HG02610 (cell line): ENCODE results near the gene ARHGEF39.
A peak's percentile ranks its signal among the peaks of the same experiment; 100 is the strongest.
"Not testable (repeated sequence)": the region's sequence is repeated elsewhere in the genome, so short reads cannot be mapped to it uniquely, and the experiment has no call there.

ENCODE experiments used
- ATAC-seq: cut with Tn5 transposase; IDR thresholded peaks from one replicate; pipeline ENCODE4 v1.9.1; 2021; ENCODE audit warnings: mild to moderate bottlenecking, moderate library complexity; ENCODE audit not compliant: unreplicated experiment

ARHGEF39 gene

DNA sequence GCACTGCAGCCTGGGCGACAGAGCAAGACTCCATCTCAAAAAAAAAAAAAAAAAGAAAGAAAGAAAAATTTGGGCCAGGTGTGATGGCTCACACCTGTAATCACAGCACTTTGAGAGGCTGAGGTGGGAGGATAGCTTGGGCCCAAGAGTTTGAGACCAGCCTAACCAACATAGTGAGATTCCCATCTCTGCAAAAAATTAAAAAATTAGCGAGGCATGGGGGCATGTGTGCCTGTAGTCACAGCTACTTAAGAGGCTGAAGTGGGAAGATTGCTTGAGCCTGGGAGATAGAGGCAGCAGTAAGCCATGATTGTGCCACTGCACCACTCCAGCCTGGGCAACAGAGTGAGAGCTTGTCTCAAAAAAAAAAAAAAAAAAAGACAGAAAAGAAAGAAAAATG lies 11.4 kb downstream of the ARHGEF39 start:
- no peak for ATAC-seq

DNA sequence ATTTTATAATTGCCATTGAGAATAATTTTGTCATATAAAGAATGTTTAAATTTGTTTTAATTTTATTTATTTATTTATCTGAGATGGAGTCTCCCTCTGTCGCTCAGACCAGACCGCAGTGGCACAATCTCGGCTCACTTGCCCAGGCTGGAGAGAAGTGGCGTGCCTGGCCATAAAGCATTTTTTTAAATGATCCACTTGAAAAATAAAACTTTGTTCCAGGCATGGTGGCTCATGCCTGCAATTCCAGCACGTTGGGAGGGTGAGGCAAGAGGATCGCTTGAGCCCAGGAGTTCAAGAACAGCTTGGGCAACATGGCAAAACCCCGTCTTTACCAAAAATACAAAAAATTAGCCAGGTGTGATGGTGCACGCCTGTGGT lies 12.2 kb downstream of the ARHGEF39 start:
- ATAC-seq, result no peak

DNA sequence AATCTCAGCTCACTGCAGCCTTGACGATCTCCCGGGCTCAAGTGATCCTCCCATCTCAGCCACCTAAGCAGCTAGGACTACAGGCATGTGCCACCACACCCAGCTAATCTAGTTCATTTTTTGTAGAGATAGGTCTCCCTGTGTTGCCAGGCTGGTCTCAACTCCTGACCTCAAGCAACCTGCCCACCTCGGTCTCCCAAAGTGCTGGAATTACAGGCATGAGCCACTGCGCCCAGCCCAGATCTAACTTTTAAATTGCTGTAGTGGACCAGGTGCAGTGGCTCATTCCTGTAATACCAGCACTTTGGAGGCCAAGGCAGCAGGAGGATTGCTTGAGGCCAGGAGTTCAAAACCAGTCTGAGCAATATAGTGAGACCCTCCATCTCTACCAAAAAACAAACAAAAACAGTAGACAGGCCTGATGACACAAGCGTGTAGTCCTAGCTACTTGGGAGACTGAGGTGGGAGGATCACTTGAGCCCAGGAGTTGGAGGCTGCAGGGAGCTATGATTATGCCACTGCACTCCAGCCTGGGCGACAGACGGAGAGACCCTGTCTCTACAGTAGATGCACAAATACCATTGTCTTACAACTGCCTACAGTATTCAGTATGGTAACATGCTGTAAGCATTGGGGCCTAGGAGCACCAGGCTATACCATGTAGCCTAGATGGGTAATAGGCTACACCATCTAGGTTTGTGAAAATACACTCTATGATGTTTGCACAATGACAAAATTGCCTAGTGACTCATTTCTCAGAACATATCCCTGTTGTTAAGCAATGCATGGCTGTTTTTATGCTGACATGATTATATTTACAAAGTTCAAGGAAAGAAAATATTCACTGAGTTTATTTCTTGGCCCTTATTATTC lies 12.8 kb downstream of the ARHGEF39 start:
- no peak for ATAC-seq

DNA sequence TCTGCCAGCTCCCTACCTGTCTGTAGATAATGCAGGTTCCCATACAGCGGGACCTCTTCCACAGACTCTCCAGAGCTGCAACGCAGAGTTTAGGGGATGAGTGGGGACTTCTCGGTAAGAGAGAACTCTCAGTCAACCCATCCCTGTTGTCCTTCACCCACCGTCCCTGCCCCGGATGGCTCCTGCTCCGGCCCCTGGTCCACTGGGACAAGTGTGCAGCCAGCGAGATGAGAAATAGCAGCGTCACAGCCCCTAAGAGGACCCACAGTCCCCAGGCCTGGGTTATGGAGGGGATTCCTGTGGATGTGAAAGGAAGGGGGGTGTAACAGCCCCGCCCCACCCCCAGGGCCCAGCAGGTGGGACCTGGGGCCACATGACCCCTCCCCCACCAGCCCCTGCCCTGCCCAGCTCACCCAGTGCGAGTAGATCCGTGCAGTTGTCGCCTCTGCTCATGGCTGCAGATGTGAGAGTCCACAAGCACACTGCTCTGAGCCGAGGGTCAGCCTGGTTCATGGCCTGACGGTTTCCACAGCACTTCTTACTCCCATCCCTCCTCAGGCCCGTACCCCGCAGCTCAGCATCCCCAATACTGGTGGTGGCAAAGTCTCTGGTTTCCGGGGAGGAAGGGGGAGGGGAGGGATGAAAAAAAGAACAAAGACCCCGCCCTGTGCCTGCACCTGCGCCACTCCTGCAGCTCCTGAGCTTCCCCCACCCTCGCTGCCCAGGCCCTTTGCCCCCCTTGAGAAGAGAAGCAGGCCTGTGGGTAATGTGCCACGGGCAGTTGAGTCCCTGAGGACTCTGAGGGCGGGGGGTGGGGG lies 14.4 kb downstream of the ARHGEF39 start, which contains the start of gene SIT1:
Gene SIT1, minus strand, starts transcription at position 591 of the 818 bp plus-strand sequence. Its CDS starts 78 bp downstream, at position 513.
- no peak for ATAC-seq

DNA sequence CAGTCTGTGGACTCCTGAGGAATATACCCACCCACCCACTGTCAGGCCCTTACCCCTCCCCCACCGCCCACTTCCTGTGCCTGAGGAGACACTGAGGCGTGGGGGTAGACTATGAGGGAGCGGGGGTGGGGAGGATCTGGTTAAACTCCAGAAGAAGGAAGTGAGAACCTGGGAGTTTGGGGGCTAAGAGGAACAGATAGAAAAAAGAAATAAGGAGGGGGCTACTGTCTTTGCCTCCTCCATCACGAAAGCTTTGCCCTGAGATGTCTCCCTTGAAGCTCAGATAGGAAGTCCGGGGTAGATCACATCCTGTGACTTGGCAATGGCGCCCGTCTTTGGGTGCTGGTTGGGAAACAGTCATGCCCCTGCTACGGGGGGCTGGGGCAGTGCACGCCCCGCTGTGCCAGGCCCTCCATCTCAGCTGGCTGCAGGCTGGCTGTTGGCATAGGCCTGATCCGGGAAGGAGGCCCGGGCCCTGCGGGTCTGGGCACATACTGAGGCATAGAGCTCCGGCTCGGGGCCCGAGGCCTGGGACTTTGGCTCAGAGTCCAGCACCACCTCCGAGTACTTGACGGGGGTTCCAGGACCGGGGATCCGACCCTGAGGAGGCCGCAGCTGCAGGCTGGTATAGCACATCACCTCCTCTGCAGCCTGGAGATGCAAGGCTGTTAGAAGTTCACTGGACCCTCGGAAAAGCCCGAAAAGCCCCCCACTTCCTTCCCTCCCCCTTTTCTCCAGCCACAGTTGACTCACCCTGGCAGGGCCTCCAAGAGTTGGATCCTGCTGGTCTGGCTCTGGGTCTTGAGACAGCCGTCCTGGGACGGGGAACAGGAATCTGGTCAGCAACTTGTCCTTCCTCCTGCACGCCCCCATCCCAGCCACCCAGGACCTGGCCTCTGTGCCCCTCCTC lies 15.3 kb downstream of the ARHGEF39 start:
- ATAC-seq, result no peak

DNA sequence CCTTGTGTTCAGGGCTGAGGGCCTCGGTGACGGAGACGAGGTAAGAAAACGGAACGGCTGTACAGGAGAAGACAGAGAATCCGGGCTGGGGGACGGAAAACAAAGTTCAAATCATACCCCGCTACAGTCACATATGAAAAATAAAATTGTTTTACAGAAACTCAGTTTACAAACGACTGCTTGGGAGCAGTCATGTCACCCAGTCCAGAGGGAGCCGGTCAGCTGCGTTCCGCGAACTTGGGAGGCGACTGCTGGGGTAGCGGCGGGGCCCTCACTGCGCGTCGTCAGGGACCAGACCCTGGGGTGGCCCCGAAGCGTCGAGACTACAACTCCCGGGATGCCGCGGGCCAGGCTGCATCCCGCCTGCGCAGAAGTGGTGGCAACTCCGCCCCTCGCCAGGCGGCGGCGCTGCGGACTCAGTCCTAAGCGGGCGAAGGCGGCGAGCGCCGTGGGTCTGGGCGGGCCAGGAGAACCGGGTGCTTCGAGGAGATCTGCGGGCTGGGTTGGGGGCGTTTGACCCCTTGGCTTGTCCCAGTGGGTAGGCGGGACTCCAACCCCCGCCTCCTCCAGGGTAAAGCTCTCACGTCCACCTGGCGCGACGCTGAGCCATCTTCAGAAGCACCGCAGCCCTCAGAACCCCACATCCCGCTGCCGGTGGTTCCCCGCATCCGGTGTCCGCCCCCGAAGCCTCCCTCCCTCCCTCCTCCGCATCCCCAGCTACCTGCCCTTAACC lies 18.3 kb downstream of the ARHGEF39 start:
- ATAC-seq, result peak; percentile 82

DNA sequence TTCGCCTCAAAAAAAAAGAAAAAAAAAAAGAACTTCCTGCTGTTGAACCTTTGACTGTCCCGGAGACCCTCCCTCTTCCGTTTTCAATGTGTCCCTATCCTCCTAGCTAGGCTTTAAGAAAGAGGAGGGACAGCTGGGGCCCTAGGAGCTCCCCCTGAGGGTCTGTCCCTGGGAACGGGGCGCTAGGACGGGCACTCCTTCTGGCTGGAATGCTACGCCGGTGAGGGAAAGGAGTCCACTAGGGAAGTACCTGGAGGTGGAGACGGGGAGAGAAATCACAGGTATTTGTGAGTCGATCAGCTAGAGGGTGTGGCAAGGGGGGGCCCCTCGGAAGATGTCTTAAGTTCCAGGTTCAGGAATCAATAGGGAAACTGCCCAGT lies 18.9 kb downstream of the ARHGEF39 start:
- ATAC-seq, result peak; percentile 10

DNA sequence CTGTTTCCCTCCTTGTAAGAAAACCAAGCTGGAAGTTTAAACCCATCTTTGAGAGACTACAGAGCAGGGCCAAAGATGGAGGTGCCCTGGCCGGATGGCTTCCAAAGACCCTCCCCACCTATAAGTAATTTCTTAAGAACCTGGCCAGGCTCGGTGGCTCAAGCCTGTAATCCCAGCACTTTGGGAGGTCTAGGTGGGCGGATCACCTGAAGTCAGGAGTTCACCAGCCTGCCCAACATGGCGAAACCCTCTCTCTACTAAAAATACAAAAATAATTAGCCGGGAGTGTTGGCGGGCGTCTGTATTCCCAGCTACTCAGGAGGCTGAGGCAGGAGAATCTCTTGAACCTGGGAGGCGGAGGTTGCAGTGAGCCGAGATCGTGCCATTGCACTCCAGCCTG lies 19.3 kb downstream of the ARHGEF39 start:
- ATAC-seq, result not testable (repeated sequence)

DNA sequence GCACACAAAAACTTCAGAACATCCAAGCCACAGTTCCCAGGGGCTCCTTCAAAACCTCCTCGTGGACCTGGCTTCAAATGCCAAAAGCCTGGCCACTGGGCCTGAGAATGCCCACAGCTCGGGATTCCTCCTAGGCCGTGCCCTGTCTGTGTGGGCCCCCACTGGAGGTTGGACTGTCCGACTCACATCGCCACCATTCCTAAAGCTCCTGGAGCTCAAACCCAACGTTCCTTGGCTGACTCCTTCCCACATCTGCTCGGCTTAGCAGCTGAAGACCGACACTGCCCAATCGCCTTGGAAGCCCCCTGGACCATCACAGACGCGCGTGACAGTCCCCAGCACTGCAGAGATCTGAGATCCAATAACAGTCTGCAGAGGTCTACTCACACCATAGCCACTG lies 21.9 kb downstream of the ARHGEF39 start:
- no peak for ATAC-seq

DNA sequence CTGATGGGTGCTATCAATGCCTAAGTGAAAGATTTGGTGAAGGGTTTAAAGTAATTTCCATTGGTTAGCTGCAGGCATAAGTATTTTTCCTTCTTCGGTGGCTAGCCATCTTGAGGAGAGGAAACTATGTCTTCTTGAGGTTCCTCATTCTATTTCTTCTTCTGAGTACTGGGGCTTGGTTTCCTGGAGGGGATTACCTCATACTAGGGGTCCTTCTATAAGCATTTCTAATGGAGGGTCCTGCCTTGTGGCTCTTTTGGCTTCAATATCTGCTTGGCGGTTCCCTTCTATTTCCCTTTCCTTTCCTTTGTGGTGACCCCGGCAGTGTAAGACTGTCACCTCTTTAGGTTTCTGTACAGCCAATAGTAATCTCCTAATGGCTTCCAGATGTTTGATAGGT lies 23.5 kb downstream of the ARHGEF39 start:
- ATAC-seq, result not testable (repeated sequence)

DNA sequence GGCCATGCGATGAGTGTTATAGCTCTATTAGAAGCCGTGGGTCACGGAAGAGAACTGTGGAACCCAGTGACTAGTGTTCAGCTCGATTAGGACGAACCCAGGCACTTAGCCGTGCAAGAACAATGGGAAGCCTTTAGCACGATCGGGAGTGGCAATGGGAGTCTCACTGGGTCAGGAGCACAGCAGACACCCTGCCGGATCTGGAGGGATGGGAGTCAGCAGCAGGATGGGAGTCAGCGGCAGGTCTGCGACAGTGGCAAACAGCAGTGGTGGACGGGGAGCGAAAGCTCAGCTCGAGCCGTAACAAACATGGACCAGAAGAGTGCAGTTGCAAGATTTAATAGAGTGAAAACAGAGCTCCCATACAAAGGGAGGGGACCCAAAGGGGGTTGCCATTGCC lies 24.6 kb downstream of the ARHGEF39 start:
- not testable (repeated sequence) for ATAC-seq

DNA sequence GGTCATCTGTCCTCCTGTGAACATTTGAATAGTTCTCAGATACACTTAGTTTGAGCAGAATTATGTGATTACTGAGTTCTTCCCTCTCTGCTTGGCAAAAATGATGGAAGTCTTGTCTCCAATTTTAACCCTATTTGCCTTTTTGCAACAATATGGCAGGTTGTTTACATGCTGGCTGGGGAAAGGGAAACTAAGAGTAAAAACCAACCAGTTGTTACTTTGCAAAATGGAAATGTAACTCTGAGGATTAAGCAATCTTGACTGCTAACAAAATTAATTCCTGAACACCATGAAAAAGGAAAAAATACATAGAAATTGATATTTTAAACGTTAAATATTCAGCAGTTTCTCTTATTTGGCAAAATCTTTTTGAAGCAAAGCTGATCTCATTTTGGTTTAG lies 25.4 kb downstream of the ARHGEF39 start:
- no peak for ATAC-seq

DNA sequence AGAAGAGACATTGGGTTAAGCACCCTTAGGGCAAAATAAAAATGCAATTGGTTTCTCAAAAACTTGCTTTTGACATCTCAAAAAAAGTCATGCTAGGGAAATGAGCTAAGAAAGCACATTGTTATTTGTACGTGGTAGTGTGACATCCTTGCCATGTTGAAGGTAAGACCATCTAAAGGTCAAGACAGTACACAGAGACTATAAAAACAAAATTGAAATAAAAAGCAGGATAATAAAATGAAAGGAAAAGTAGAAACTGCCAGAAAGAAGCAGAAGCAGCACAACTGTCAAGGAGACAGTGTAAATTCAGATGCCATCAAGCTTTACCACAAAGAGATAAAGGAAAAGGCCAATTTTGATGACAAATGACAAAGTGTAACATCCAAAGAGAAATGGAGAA lies 25.8 kb downstream of the ARHGEF39 start:
- not testable (repeated sequence) for ATAC-seq

DNA sequence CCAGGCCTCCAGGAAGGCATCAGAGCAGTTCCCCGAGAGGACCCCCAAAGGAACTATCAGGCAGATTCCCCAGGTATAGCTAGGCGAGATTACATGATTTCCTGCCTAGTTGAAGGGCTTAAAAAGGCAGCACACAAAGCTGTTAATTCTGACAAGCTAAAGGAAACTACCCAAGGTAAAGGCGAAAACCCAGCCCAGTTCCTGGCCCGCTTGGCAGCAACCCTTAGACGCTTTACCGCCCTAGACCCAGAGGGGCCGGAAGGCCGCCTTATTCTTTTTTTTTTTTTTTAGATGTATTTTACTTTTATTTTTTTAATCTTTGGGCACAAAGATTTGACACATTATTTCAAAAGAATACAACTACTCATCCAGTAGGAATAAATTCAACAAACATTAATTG lies 26.2 kb downstream of the ARHGEF39 start:
- not testable (repeated sequence) for ATAC-seq

DNA sequence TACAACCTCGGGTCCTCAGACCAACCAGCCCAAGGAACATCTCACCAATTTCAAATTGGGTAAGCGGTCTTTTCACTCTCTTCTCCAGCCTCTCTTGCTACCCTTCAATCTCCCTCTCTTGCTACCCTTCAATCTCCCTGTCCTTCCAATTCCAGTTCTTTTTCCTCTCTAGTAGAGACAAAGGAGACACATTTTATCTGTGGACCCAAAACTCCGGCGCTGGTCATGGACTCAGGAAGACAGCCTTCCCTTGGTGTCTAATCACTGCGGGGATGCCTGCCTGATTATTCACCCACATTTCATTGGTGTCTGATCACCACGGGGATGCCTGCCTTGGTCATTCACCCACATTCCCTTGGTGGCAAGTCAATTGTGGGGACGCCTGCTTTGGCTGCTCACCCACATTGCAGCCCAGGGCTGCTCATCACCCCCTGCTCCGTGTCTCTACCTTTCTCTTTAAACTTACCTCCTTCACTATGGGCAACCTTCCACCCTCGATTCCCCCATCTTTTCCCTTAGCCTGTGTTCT lies 27.5 kb downstream of the ARHGEF39 start:
- not testable (repeated sequence) for ATAC-seq

DNA sequence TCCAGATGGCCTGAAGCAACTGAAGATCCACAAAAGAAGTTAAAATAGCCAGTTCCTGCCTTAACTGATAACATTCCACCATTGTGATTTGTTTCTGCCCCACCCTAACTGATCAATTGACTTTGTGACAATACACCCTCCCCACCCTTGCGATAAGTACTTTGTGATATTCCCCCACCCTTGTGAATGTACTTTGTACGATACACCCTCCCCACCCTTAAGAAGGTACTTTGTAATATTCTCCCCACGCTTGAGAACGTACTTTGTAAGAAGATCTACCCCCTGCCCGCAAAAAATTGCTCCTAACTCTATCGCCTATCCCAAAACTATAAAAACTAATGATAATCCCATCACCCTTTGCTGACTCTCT lies 28.1 kb downstream of the ARHGEF39 start:
- ATAC-seq, result not testable (repeated sequence)

DNA sequence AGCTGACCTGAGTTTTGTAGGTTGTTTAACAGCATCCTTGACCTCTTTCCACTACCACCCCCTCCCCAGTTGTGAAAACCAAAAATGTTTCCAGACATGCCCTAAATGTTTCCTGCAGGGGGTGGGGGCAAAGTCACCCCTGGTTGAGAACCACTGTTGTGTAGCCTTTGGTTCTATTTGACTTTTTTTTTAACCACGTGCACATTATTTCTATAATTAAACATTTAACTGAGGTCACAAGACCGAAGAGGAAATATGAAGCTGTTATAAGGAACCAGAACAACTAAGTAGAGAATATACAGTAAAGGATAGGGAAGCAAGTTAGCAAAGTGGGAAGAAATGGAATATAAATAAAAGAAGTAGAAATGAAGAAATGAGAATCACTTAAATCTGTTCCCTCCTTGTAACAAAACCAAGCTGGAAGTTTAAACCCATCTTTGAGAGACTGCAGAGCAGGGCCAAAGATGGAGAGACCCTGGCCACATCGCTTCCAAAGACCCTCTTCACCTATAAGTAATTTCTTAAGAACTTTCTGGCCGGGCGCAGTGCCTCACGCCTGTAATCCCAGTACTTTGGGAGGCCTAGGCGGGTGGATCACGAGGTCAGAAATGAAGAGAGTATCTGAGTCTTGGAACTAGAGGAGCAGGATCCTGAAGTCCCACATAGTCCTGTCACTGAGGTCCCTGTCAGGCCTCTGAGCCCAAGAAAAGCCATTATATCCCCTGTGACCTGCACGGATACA lies 28.7 kb downstream of the ARHGEF39 start:
- ATAC-seq, result no peak

DNA sequence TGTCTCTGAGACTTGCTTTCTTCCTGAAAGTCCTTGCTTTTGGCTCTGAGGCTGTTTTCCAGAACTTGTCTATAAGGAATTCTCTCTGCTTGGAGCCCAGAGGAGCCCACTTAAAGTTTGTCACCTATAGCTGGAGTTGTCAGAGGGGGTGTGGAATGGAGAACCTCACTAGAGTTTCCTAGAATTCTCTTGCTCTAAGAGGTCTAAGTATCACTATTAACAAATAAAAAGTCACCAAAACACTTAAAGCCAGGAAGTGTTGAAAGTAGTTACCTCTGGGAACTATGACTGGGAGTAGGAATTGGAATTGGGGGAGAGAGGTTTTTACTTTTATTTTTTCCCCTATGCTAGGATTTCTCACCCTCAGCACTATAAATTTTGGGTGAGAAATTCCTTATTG lies 29.3 kb downstream of the ARHGEF39 start:
- ATAC-seq, result no peak

DNA sequence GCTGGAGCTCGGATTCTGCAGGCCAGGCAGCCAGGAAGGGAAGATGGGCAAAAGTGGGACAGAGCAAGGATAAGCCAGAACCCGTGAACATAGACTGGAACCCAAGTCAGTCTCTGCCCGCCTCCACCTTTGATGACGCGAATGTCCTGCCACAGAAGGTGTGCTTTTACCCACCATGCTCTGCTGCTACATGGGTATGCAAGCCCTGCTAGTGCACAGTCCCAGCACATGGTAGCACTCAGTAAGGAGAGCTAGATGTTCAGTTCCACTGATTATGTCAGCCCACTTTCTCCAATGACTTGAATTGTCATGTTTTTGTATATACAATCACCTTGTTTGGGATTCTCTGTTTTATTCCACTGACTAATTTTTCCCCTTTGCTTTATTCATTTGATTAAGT lies 35.4 kb downstream of the ARHGEF39 start:
- ATAC-seq, result no peak
